ENCODE results near the gene VAMP8. TPM values are rescaled to one million over a fixed set of nuclear protein-coding genes. Genes with fewer than 3 reads are reported as not detected.
"Not testable (repeated sequence)": the region's sequence is repeated elsewhere in the genome, so short reads cannot be mapped to it uniquely, and the experiment has no call there.

VAMP8 gene
- total RNA-seq, 2 experiments from 2014 or later, result 94.3 to 98.3 TPM

- Mint-ChIP-seq H3K36me3 (peaks cover 67% of the 10 kb centered on the region), H3K9me3 (no peaks in the 10 kb centered on the region)
These were observed 35.5 kb upstream of the VAMP8 start for GRCh38 chr2:85541753-85542457.

GRCh38 chr2:85542777-85543176, 34.6 kb upstream of the VAMP8 start:
- H3K27me3 Mint-ChIP-seq, result peaks cover 9% of the 10 kb centered on the region
- no peak for DNase-seq
- H3K9me3 Mint-ChIP-seq, result no peaks in the 10 kb centered on the region
- H3K4me3 Mint-ChIP-seq, result peak overlapping the region; percentile 97
- H3K27ac Mint-ChIP-seq, result peak overlapping the region; percentile 94
- H3K4me1 Mint-ChIP-seq, result peaks cover 39% of the 10 kb centered on the region
- peaks cover 63% of the 10 kb centered on the region for H3K36me3 Mint-ChIP-seq

More at GRCh38 chr2:85541753-85542457, 35.5 kb upstream of the VAMP8 start:
- H3K27me3 Mint-ChIP-seq, result peaks cover 9% of the 10 kb centered on the region
- peak overlapping the region; percentile 97 for H3K4me3 Mint-ChIP-seq
- H3K27ac Mint-ChIP-seq, result peak overlapping the region; percentile 94
- H3K4me1 Mint-ChIP-seq, result peaks cover 46% of the 10 kb centered on the region
- no peak for DNase-seq

- Mint-ChIP-seq H3K4me3 (peak overlapping the region; percentile 15), H3K4me1 (peaks cover 38% of the 10 kb centered on the region), H3K36me3 (peaks cover 56% of the 10 kb centered on the region), H3K27ac (peak overlapping the region; percentile 68)
- H3K27me3 Mint-ChIP-seq, DNase-seq, H3K9me3 Mint-ChIP-seq: not testable (repeated sequence)
These were observed 33.1 kb upstream of the VAMP8 start for GRCh38 chr2:85544254-85544691.

DNA sequence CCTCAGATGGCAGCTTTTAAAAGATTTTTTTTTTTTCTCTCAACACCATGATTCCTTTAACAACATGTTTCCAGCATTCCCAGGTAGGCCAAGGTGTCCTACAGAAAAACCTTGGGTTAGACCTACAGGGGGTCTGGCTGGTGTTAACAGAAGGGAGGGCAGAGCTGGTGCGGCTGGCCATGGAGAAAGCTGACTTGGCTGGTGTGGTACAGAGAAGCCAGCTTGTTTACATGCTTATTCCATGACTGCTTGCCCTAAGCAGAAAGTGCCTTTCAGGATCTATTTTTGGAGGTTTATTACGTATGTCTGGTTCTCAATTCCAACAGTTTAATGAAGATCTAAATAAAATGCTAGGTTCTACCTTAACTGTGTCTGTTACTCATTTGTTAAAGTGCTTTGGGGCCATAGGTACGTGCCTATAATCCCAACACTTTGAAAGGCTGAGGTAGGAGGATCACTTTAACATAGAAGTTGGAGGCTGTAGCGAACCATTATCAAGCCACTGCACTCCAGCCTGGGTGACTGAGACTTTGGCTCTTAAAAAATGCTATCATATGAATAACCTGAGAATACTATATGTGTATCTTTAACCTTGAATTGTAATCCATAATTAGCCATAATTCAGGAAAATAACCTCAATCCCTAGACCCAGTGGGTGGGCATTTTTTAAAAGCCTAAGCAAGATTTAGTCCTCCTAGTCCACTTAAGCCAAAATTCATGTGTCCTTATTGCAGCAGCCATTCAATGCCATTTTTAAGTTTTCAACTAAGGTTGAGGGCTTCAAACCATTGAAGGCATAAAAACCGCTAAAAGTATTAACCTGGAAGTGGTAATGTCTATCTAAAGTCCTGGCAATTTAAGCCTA, 32.2 kb upstream of the VAMP8 start:
- DNase-seq, H3K4me3 Mint-ChIP-seq, H3K9me3 Mint-ChIP-seq, H3K27me3 Mint-ChIP-seq: not testable (repeated sequence)
- peak overlapping the region; percentile 52 for H3K27ac Mint-ChIP-seq
- peaks cover 48% of the 10 kb centered on the region for H3K36me3 Mint-ChIP-seq
- peaks cover 37% of the 10 kb centered on the region for H3K4me1 Mint-ChIP-seq

DNA sequence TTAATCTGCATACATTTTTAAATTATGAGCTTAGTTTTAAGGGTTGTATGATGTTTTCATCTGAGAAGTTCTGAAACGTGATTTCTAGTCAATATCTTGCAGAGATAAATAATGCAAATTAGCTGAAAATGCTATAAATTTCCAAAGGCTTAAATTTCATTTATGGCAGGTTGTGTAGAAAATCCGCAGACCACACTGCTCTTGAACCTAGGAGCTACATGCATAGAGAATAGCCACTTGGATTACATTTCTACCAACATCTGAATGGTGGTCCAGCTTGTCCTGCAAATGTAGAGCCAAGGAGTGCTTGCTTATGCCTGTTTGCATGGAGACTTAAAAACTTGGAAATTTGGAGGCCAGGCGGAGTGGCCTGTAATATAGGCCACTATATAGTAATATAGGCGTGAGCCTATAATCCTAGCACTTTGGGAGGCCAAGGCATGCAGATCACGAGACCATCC, 31.6 kb upstream of the VAMP8 start:
- Mint-ChIP-seq H3K36me3 (peaks cover 44% of the 10 kb centered on the region), H3K9me3 (no peaks in the 10 kb centered on the region), H3K27ac (peak overlapping the region; percentile 52), H3K27me3 (no peaks in the 10 kb centered on the region), H3K4me3 (no peak overlapping the region), H3K4me1 (peaks cover 30% of the 10 kb centered on the region)
- no peak for DNase-seq

DNA sequence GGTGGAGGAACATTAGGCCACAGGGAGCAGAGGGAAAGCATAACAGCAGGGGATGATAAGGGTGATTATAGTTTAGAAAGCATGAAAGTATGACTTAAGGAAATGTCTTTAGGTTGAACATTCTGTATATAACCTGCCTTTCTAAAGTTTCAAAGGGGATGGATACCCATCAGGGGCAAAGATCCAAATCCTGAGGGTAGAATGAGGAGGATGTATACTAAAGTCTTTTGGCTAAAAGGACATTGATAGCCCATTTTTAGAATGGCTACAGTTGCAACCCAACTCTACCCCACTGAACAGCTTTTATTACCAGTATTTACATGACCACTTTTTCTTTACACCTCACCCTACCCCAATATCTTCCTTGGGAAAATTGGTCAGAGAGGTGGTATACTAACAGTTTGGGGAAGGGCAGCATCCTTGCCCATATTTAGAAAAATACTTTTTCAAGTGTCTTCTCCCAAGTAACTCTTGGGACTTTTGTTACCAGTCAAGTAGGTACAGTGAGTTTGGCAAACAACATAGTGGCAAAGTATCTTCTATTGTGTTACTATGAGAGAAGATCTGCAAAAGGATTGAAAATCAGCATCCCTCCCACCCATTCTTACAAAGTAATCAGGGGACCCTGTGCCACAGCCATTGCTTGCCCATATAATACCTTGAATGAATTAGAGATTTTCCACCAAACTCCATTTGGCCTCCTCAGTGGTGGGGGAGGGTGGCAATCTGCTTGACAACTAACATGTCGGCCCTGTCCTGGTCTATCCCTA, 30.1 kb upstream of the VAMP8 start:
- no peak overlapping the region for H3K4me3 Mint-ChIP-seq
- DNase-seq, result no peak
- H3K27me3 Mint-ChIP-seq, result no peaks in the 10 kb centered on the region

DNA sequence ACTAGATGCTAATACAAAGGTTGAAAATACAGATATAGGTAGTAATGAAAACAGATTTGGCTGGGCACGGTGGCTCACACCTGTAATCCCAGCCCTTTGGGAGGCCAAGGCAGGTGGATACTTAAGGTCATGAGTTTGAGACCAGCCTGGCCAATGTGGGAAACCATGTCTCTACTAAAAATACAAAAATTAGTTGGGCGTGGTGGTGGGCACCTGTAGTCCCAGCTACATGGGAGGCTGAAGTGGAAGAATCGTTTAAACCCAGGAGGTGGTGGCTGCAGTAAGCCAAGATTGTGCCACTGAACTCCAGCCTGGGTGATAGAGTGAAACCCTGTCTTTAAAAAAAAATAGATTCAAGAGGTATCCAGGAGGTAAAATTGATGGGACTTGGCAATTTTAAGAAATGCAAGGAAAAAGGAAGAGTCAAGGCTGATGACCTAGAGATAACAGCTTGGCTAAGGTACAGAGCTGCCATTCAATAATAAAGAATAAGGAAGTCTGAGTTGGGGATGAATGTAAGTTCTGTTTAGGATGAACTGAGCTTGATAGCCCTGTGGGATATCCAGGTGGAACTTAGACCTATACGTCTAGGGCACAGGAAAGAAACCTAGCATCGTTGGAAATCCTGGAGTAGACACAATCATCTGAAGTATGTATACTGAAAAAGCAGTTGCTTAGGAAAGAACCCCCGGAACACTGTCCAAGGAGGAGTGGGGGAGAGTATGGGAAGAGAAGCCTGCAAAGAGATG, 29.4 kb upstream of the VAMP8 start:
- H3K9me3 Mint-ChIP-seq, result no peaks in the 10 kb centered on the region
- peaks cover 25% of the 10 kb centered on the region for H3K36me3 Mint-ChIP-seq
- no peak overlapping the region for H3K27ac Mint-ChIP-seq
- no peak overlapping the region for H3K4me3 Mint-ChIP-seq
- peaks cover 8% of the 10 kb centered on the region for H3K4me1 Mint-ChIP-seq
- DNase-seq, result no peak
- H3K27me3 Mint-ChIP-seq, result no peaks in the 10 kb centered on the region

More for the DNA sequence above, 30.1 kb upstream of the VAMP8 start:
- H3K36me3 Mint-ChIP-seq, result peaks cover 33% of the 10 kb centered on the region
- H3K4me1 Mint-ChIP-seq, result peaks cover 16% of the 10 kb centered on the region
- peak overlapping the region; percentile 25 for H3K27ac Mint-ChIP-seq
- no peaks in the 10 kb centered on the region for H3K9me3 Mint-ChIP-seq

- H3K9me3 Mint-ChIP-seq, result no peaks in the 10 kb centered on the region
- no peak overlapping the region for H3K4me3 Mint-ChIP-seq
- H3K27ac Mint-ChIP-seq, result no peak overlapping the region
- DNase-seq, result no peak
- H3K4me1 Mint-ChIP-seq, result peaks cover 5% of the 10 kb centered on the region
- peaks cover 21% of the 10 kb centered on the region for H3K36me3 Mint-ChIP-seq
- H3K27me3 Mint-ChIP-seq, result no peaks in the 10 kb centered on the region
These were observed 28.8 kb upstream of the VAMP8 start for GRCh38 chr2:85548608-85548900.

DNA sequence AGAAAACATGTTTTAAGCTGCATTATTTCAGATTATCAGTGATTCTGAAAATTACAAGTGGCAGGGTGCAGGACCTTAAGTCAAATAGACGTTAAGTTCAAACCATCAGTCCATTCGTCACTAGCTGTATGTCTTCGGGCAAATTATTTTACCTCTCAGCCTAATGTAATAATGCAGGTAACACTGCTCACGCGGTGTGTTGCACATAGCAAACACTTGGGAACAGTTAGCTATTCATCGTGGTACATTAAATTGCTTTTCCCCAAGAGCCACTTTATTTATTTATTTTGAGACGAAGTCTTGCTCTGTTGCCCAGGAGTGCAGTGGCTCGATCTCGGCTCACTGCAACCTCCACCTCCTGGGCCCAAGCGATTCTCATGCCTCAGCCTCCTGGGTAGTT, 28.3 kb upstream of the VAMP8 start:
- no peak for DNase-seq
- Mint-ChIP-seq H3K4me3 (no peak overlapping the region), H3K27me3 (no peaks in the 10 kb centered on the region), H3K36me3 (peaks cover 16% of the 10 kb centered on the region), H3K4me1 (peaks cover 5% of the 10 kb centered on the region), H3K27ac (no peak overlapping the region), H3K9me3 (no peaks in the 10 kb centered on the region)

- H3K27me3 Mint-ChIP-seq, result no peaks in the 10 kb centered on the region
- no peaks in the 10 kb centered on the region for H3K9me3 Mint-ChIP-seq
- H3K4me3 Mint-ChIP-seq, result no peak overlapping the region
- no peak for DNase-seq
- H3K4me1 Mint-ChIP-seq, result peaks cover 2% of the 10 kb centered on the region
- H3K36me3 Mint-ChIP-seq, result peaks cover 10% of the 10 kb centered on the region
- no peak overlapping the region for H3K27ac Mint-ChIP-seq
These were observed 27.6 kb upstream of the VAMP8 start for GRCh38 chr2:85549826-85550225.

DNA sequence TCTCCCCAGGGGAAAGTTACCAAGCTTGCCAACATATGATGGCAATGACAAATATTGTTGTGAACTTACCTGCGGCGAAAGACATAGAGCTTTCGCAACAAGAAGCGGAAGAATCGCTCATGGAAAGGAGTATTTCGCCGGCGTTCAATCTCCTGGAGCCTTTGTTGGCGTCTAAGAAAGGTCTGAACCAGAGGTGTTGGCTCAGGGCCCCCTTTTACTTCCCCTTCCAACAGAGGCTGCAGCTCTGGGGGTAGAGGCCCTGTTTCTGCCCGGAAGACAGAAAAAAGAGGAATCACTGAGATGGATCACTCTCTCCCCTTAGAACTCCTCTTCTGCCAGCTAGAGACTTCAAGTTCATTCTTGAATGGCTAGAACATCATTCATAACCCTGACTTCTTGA, 26.9 kb upstream of the VAMP8 start:
- H3K27ac Mint-ChIP-seq, result no peak overlapping the region

DNA sequence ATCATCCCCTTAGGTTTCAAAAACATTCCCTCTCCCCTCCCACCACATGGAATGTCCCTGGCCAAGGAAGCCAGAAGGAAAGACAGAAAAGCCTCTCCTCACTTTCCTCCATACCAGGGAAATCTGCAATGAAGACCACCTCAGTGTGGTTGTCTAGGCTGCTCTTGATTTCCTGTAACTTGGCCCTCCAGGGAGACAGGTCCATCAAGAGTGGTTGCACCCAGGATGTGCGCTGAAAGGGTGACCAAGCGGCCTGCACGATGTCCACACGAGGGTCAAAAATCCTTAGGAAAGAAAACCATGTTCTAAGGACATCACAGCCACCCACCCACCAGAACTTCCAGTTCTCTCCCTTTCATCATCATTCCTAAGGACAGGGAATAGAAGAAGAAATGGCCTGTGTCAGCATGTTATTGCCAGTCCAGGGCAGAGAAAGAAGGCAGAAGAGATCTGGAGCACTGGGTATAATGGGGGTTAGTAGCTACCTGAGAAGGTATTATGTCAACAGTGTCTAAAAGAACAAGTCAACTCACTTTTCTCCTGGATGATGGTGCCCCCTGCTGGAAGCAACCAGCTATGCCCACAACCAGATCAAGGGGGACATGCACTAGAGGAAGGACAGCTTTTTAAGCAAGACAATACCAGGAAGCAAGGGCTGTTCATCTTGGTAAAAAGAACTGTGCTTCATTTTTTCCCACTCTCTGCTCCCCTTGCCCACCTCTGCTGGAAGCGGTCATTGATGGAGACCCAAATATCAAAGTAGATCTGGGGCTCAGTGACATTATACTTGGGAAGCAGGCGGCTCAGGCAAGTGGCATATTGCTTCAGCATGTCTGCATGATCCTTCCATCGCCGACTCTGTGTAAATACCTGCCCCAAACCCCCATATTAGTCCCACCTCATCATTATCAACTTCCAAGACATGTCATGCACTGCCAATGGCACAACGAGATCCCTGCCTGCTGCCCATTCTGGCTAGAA, 25.4 kb upstream of the VAMP8 start:
- peaks cover 8% of the 10 kb centered on the region for H3K36me3 Mint-ChIP-seq
- no peak overlapping the region for H3K4me3 Mint-ChIP-seq
- DNase-seq, result peak; percentile 78
- no peaks in the 10 kb centered on the region for H3K9me3 Mint-ChIP-seq
- no peaks in the 10 kb centered on the region for H3K27me3 Mint-ChIP-seq
- H3K27ac Mint-ChIP-seq, result no peak overlapping the region
- no peaks in the 10 kb centered on the region for H3K4me1 Mint-ChIP-seq

More for the DNA sequence above, 26.9 kb upstream of the VAMP8 start:
- Mint-ChIP-seq H3K4me3 (no peak overlapping the region), H3K9me3 (no peaks in the 10 kb centered on the region), H3K4me1 (no peaks in the 10 kb centered on the region), H3K36me3 (peaks cover 6% of the 10 kb centered on the region), H3K27me3 (no peaks in the 10 kb centered on the region)
- no peak for DNase-seq

- Mint-ChIP-seq H3K4me1 (peaks cover 1% of the 10 kb centered on the region), H3K27ac (no peak overlapping the region), H3K4me3 (no peak overlapping the region)
These were observed 24.2 kb upstream of the VAMP8 start for GRCh38 chr2:85553184-85553583.

More at GRCh38 chr2:85553184-85553583, 24.2 kb upstream of the VAMP8 start:
- no peaks in the 10 kb centered on the region for H3K9me3 Mint-ChIP-seq
- H3K27me3 Mint-ChIP-seq, result no peaks in the 10 kb centered on the region
- H3K36me3 Mint-ChIP-seq, result peaks cover 8% of the 10 kb centered on the region
- no peak for DNase-seq

All from activated naive CD8-positive, alpha-beta T cell treated with anti-CD3 and anti-CD28 coated beads for 36 hours (primary cell).